ENCODE results near the gene DLGAP4. TPM values are rescaled to one million over a fixed set of nuclear protein-coding genes. Genes with fewer than 3 reads are reported as not detected.

DLGAP4 gene
- polyA plus RNA-seq, 1 of the 3 experiments (the other 2 are of a cell fraction) = 31.2 TPM

DNA sequence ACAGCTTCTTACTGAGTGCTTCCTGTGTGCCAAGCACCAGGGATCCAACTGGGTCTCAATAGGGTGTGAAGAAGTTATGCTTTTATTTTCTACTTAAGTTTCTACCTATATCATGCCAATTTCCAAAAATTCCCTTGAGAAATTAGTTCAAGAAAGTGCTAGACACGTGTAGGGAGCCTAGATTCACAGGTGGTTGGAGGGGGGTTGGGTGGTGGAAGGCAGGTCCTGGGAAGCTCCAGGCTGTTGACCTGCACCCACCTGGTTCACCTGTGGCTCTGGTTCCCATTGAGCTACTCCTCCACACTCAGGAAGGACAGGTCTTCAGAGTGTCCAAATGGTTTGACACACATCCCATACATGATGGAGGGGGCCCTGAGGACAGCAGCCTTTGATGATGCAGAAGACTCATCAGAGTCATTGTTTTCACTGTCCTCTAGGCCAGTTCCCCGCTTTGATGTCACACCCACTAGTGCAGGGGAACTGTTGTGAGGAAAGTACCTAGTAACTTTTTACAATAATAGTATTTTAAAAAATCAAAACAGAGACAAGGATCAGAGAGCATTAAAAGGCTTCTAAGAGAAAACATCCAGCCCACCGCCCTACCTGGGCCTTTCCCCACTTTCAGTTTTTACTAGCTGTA lies 195.3 kb downstream of the DLGAP4 start:
- CTCF ChIA-PET = no interaction called here
- Histone ChIP-seq H3K4me1 (ENCODE audit: control insufficient read depth in 1 of 2, insufficient read depth in 2 of 2, low read depth in 1 of 2, low read length in 1 of 2) (peaks cover 0 to 27% of the 10 kb centered on the region in 2 experiments; a peak in 2 of 4 replicates), H3K27me3 (ENCODE audit: insufficient read depth) (no peaks in the 10 kb centered on the region), H3K9ac (no peak overlapping the region), H3F3A (replicated peaks; ENCODE audit: insufficient read depth) (peaks cover 21% of the 10 kb centered on the region), H3K79me2 (ENCODE audit: insufficient read depth) (peaks cover 82% of the 10 kb centered on the region), H4K20me1 (ENCODE audit: insufficient read depth) (peaks cover 31% of the 10 kb centered on the region), H3K9me2 (no peaks in the 10 kb centered on the region), H3K4me2 (no peak overlapping the region), H3K36me3 (replicated peaks in 1 of 2; ENCODE audit: control insufficient read depth in 1 of 2, insufficient read depth in 2 of 2, low read length in 1 of 2) (peaks cover 43 to 55% of the 10 kb centered on the region in 2 experiments), H3K27ac (ENCODE audit: low read depth in 2 of 2, low read length in 1 of 2) (peak overlapping the region in 1 of 2 experiments; percentile 20; a peak in 1 of 4 replicates), H3K4me3 (ENCODE audit: low read depth in 2 of 2, low read length in 1 of 2) (no peak overlapping the region), H3K9me3 (no peaks in the 10 kb centered on the region), H2AFZ (ENCODE audit: low read depth) (no peak overlapping the region)
- TF ChIP-seq, protein P1, sequence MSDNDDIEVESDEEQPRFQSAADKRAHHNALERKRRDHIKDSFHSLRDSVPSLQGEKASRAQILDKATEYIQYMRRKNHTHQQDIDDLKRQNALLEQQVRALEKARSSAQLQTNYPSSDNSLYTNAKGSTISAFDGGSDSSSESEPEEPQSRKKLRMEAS (IDR thresholded peaks at IDR 0.05; ENCODE audit: low read depth) = no peak
- TF ChIP-seq FOXJ3 (CRISPR knock-in tag; IDR thresholded peaks at IDR 0.05) = no peak
- TF ChIP-seq, protein P2, sequence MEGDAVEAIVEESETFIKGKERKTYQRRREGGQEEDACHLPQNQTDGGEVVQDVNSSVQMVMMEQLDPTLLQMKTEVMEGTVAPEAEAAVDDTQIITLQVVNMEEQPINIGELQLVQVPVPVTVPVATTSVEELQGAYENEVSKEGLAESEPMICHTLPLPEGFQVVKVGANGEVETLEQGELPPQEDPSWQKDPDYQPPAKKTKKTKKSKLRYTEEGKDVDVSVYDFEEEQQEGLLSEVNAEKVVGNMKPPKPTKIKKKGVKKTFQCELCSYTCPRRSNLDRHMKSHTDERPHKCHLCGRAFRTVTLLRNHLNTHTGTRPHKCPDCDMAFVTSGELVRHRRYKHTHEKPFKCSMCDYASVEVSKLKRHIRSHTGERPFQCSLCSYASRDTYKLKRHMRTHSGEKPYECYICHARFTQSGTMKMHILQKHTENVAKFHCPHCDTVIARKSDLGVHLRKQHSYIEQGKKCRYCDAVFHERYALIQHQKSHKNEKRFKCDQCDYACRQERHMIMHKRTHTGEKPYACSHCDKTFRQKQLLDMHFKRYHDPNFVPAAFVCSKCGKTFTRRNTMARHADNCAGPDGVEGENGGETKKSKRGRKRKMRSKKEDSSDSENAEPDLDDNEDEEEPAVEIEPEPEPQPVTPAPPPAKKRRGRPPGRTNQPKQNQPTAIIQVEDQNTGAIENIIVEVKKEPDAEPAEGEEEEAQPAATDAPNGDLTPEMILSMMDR (IDR thresholded peaks at IDR 0.05) = no peak
- TF ChIP-seq, protein P3, sequence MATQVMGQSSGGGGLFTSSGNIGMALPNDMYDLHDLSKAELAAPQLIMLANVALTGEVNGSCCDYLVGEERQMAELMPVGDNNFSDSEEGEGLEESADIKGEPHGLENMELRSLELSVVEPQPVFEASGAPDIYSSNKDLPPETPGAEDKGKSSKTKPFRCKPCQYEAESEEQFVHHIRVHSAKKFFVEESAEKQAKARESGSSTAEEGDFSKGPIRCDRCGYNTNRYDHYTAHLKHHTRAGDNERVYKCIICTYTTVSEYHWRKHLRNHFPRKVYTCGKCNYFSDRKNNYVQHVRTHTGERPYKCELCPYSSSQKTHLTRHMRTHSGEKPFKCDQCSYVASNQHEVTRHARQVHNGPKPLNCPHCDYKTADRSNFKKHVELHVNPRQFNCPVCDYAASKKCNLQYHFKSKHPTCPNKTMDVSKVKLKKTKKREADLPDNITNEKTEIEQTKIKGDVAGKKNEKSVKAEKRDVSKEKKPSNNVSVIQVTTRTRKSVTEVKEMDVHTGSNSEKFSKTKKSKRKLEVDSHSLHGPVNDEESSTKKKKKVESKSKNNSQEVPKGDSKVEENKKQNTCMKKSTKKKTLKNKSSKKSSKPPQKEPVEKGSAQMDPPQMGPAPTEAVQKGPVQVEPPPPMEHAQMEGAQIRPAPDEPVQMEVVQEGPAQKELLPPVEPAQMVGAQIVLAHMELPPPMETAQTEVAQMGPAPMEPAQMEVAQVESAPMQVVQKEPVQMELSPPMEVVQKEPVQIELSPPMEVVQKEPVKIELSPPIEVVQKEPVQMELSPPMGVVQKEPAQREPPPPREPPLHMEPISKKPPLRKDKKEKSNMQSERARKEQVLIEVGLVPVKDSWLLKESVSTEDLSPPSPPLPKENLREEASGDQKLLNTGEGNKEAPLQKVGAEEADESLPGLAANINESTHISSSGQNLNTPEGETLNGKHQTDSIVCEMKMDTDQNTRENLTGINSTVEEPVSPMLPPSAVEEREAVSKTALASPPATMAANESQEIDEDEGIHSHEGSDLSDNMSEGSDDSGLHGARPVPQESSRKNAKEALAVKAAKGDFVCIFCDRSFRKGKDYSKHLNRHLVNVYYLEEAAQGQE (IDR thresholded peaks at IDR 0.05; ENCODE audit: low read depth, low read length) = no peak
- TF ChIP-seq RAD21 (IDR thresholded peaks at IDR 0.05; ENCODE audit: low read length) = no peak
- TF ChIP-seq FOSL2 (IDR thresholded peaks at IDR 0.05; ENCODE audit: borderline replicate concordance, low read depth) = no peak
- no peak for TF ChIP-seq SMC3 (IDR thresholded peaks at IDR 0.05; ENCODE audit: low read depth, low read length)
- TF ChIP-seq MXI1 (IDR thresholded peaks at IDR 0.05; ENCODE audit: low read depth, low read length) = no peak
- TF ChIP-seq GATA2 (CRISPR knock-in tag; IDR thresholded peaks at IDR 0.05) = no peak
- no peak for TF ChIP-seq FOXM1 (IDR thresholded peaks at IDR 0.05; ENCODE audit: low read depth)
- no peak for TF ChIP-seq TEAD4 (IDR thresholded peaks at IDR 0.05; ENCODE audit: borderline replicate concordance, insufficient read depth)
- TF ChIP-seq, protein P4, sequence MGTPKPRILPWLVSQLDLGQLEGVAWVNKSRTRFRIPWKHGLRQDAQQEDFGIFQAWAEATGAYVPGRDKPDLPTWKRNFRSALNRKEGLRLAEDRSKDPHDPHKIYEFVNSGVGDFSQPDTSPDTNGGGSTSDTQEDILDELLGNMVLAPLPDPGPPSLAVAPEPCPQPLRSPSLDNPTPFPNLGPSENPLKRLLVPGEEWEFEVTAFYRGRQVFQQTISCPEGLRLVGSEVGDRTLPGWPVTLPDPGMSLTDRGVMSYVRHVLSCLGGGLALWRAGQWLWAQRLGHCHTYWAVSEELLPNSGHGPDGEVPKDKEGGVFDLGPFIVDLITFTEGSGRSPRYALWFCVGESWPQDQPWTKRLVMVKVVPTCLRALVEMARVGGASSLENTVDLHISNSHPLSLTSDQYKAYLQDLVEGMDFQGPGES (IDR thresholded peaks at IDR 0.05; ENCODE audit: low read depth, low read length) = no peak
- no peak for TF ChIP-seq YY1 (IDR thresholded peaks at IDR 0.05; ENCODE audit: low read depth)
- TF ChIP-seq ELF1 (IDR thresholded peaks at IDR 0.05) = no peak
- TF ChIP-seq RCOR1 (IDR thresholded peaks at IDR 0.05; ENCODE audit: low read length) = no peak
- TF ChIP-seq GABPA (IDR thresholded peaks at IDR 0.05; ENCODE audit: low read depth) = no peak
- DNase-seq = no peak
- WGBS (ENCODE audit: low lambda C conversion rate) = 87% methylated on average over 3 of the region's 3 CpGs
- POLR2A ChIA-PET = no interaction called here

All from SK-N-SH (cell line).